ENCODE results near the gene ANKRD33B.

ANKRD33B gene

GRCh38 chr5:10653043-10653442, 89.2 kb downstream of the ANKRD33B start:
- Histone ChIP-seq H3K27me3 (ENCODE audit: control insufficient read depth, insufficient read depth, low read length) (no peaks in the 10 kb centered on the region), H3K27ac (ENCODE audit: low read depth, low read length) (no peak overlapping the region), H3K9me3 (ENCODE audit: control insufficient read depth, insufficient read depth, low read length) (no peaks in the 10 kb centered on the region), H3K36me3 (ENCODE audit: control insufficient read depth, insufficient read depth, low read length) (peaks cover 5% of the 10 kb centered on the region; the same call in 1 of the 2 replicates), H3K4me3 (ENCODE audit: low read depth, low read length) (no peak overlapping the region), H3K9ac (ENCODE audit: low read depth, low read length) (no peak overlapping the region), H3K4me1 (ENCODE audit: control insufficient read depth, insufficient read depth, low read length) (peaks cover 11% of the 10 kb centered on the region)

DNA sequence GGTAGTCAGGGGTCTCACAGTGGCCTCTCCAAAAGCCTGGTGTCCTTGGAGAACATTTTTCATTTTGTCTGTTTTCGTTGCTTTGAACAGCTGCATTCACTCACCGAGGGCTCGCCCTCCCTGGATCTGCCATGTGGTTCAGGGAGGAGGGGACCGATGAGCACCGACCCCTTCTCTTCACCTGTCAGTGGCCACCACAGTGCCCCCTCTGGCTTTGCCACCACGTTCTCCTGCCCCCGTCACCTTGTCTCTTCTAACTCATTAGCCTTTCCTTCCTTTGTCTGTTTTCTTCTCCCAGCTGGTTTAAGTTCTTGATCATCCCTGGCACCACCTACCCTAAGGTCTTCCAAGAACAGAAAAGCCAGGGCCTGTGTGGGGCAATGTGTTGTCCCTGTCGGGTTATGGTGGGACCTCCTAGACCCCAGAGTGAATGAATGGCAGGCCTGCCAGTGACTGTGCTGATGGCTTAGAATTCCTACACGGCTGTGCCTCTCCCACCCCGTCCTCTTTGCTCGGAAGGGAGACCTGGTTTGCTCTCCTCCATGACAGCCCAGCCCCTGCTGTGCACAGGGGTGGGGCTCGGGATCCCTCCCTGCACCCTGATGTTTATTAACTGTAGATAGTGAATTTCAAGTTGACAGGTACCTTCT, 90.0 kb downstream of the ANKRD33B start:
- H3K4me3 ChIP-seq (ENCODE audit: low read depth, low read length), result no peak overlapping the region
- H3K4me1 ChIP-seq (ENCODE audit: control insufficient read depth, insufficient read depth, low read length), result peaks cover 11% of the 10 kb centered on the region
- no peak overlapping the region for H3K9ac ChIP-seq (ENCODE audit: low read depth, low read length)
- no peak overlapping the region for H3K27ac ChIP-seq (ENCODE audit: low read depth, low read length)
- H3K27me3 ChIP-seq (ENCODE audit: control insufficient read depth, insufficient read depth, low read length), result no peaks in the 10 kb centered on the region
- H3K36me3 ChIP-seq (ENCODE audit: control insufficient read depth, insufficient read depth, low read length), result peaks cover 5% of the 10 kb centered on the region; the same call in 1 of the 2 replicates
- no peaks in the 10 kb centered on the region for H3K9me3 ChIP-seq (ENCODE audit: control insufficient read depth, insufficient read depth, low read length)

- H3K27ac ChIP-seq (ENCODE audit: low read depth, low read length), result no peak overlapping the region
- H3K27me3 ChIP-seq (ENCODE audit: control insufficient read depth, insufficient read depth, low read length), result no peaks in the 10 kb centered on the region
- H3K4me3 ChIP-seq (ENCODE audit: low read depth, low read length), result no peak overlapping the region
- no peaks in the 10 kb centered on the region for H3K9me3 ChIP-seq (ENCODE audit: control insufficient read depth, insufficient read depth, low read length)
- H3K36me3 ChIP-seq (ENCODE audit: control insufficient read depth, insufficient read depth, low read length), result peaks cover 5% of the 10 kb centered on the region; the same call in 1 of the 2 replicates
- H3K9ac ChIP-seq (ENCODE audit: low read depth, low read length), result no peak overlapping the region
- peaks cover 11% of the 10 kb centered on the region for H3K4me1 ChIP-seq (ENCODE audit: control insufficient read depth, insufficient read depth, low read length)
Measured at GRCh38 chr5:10654566-10654965, 90.7 kb downstream of the ANKRD33B start.

GRCh38 chr5:10655161-10655971, 91.5 kb downstream of the ANKRD33B start:
- H3K9me3 ChIP-seq (ENCODE audit: control insufficient read depth, insufficient read depth, low read length), result no peaks in the 10 kb centered on the region

GRCh38 chr5:10655972-10656830, 92.3 kb downstream of the ANKRD33B start:
- Histone ChIP-seq H3K27me3 (ENCODE audit: control insufficient read depth, insufficient read depth, low read length) (no peaks in the 10 kb centered on the region), H3K4me1 (ENCODE audit: control insufficient read depth, insufficient read depth, low read length) (peaks cover 11% of the 10 kb centered on the region), H3K36me3 (ENCODE audit: control insufficient read depth, insufficient read depth, low read length) (peaks cover 3% of the 10 kb centered on the region; the same call in 1 of the 2 replicates), H3K4me3 (ENCODE audit: low read depth, low read length) (no peak overlapping the region), H3K9ac (ENCODE audit: low read depth, low read length) (no peak overlapping the region), H3K27ac (ENCODE audit: low read depth, low read length) (no peak overlapping the region), H3K9me3 (ENCODE audit: control insufficient read depth, insufficient read depth, low read length) (no peaks in the 10 kb centered on the region)

More at GRCh38 chr5:10655161-10655971, 91.5 kb downstream of the ANKRD33B start:
- H3K27ac ChIP-seq (ENCODE audit: low read depth, low read length), result no peak overlapping the region
- H3K36me3 ChIP-seq (ENCODE audit: control insufficient read depth, insufficient read depth, low read length), result peaks cover 5% of the 10 kb centered on the region; the same call in 1 of the 2 replicates
- H3K4me3 ChIP-seq (ENCODE audit: low read depth, low read length), result no peak overlapping the region
- H3K9ac ChIP-seq (ENCODE audit: low read depth, low read length), result no peak overlapping the region
- peaks cover 11% of the 10 kb centered on the region for H3K4me1 ChIP-seq (ENCODE audit: control insufficient read depth, insufficient read depth, low read length)
- H3K27me3 ChIP-seq (ENCODE audit: control insufficient read depth, insufficient read depth, low read length), result no peaks in the 10 kb centered on the region

- Histone ChIP-seq H3K9ac (ENCODE audit: low read depth, low read length) (no peak overlapping the region), H3K4me3 (ENCODE audit: low read depth, low read length) (no peak overlapping the region), H3K27ac (ENCODE audit: low read depth, low read length) (no peak overlapping the region), H3K4me1 (ENCODE audit: control insufficient read depth, insufficient read depth, low read length) (peaks cover 11% of the 10 kb centered on the region), H3K36me3 (ENCODE audit: control insufficient read depth, insufficient read depth, low read length) (peaks cover 3% of the 10 kb centered on the region; the same call in 1 of the 2 replicates), H3K9me3 (ENCODE audit: control insufficient read depth, insufficient read depth, low read length) (no peaks in the 10 kb centered on the region), H3K27me3 (ENCODE audit: control insufficient read depth, insufficient read depth, low read length) (no peaks in the 10 kb centered on the region)
Measured at GRCh38 chr5:10658265-10658664, 94.4 kb downstream of the ANKRD33B start.

DNA sequence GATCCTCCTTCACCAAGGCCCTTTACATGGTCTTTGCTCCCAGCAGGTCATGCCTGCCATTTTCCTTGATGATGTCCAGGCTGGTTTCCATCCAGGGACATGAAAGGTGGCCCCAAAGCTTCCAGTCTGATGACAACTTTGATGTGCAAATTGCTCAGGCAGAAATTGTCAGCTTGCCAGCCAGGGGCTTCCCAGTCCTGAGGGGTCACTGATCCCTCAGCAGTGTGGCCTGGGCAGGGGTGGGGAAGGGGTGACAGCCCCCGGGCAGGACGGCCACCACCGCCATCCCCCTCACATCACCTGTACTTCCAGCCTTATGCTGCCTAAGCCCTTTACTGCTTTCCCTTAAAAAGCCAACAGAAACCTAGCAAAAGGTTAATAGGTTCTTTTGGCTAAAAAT, 96.3 kb downstream of the ANKRD33B start:
- Histone ChIP-seq H3K36me3 (ENCODE audit: control insufficient read depth, insufficient read depth, low read length) (no peaks in the 10 kb centered on the region), H3K9me3 (ENCODE audit: control insufficient read depth, insufficient read depth, low read length) (no peaks in the 10 kb centered on the region), H3K27ac (ENCODE audit: low read depth, low read length) (no peak overlapping the region), H3K4me1 (ENCODE audit: control insufficient read depth, insufficient read depth, low read length) (peaks cover 16% of the 10 kb centered on the region), H3K4me3 (ENCODE audit: low read depth, low read length) (no peak overlapping the region), H3K27me3 (ENCODE audit: control insufficient read depth, insufficient read depth, low read length) (no peaks in the 10 kb centered on the region), H3K9ac (ENCODE audit: low read depth, low read length) (no peak overlapping the region)

- Histone ChIP-seq H3K9ac (ENCODE audit: low read depth, low read length) (no peak overlapping the region), H3K27me3 (ENCODE audit: control insufficient read depth, insufficient read depth, low read length) (no peaks in the 10 kb centered on the region), H3K27ac (ENCODE audit: low read depth, low read length) (no peak overlapping the region), H3K4me3 (ENCODE audit: low read depth, low read length) (no peak overlapping the region), H3K36me3 (ENCODE audit: control insufficient read depth, insufficient read depth, low read length) (no peaks in the 10 kb centered on the region), H3K4me1 (ENCODE audit: control insufficient read depth, insufficient read depth, low read length) (peaks cover 10% of the 10 kb centered on the region), H3K9me3 (ENCODE audit: control insufficient read depth, insufficient read depth, low read length) (no peaks in the 10 kb centered on the region)
Measured at GRCh38 chr5:10660720-10661387, 97.0 kb downstream of the ANKRD33B start.

DNA sequence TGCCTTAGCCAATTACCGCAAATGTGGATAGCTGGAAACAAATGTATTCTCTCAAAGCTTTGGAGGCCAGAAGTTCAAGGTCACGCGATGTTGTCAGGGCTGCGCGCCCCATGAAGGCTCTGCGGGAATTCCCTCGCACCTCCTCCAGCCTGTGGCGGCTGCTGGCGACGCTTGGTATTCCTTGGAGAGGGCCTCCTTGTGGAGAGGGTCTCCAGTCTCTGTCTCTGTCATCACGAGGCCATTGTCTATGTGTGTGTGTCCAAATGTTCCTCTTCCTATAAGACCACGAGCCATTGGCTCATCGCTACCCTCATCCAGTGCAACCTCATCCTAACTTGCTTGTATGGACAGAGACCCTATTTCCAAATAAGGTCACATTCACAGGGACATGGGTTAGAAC, 97.5 kb downstream of the ANKRD33B start:
- Histone ChIP-seq H3K27ac (ENCODE audit: low read depth, low read length) (no peak overlapping the region), H3K36me3 (ENCODE audit: control insufficient read depth, insufficient read depth, low read length) (no peaks in the 10 kb centered on the region), H3K9me3 (ENCODE audit: control insufficient read depth, insufficient read depth, low read length) (no peaks in the 10 kb centered on the region), H3K9ac (ENCODE audit: low read depth, low read length) (no peak overlapping the region), H3K27me3 (ENCODE audit: control insufficient read depth, insufficient read depth, low read length) (no peaks in the 10 kb centered on the region), H3K4me3 (ENCODE audit: low read depth, low read length) (no peak overlapping the region), H3K4me1 (ENCODE audit: control insufficient read depth, insufficient read depth, low read length) (peaks cover 5% of the 10 kb centered on the region; the same call in 1 of the 2 replicates)

- H3K4me3 ChIP-seq (ENCODE audit: low read depth, low read length), result no peak overlapping the region
- H3K27ac ChIP-seq (ENCODE audit: low read depth, low read length), result no peak overlapping the region
- H3K4me1 ChIP-seq (ENCODE audit: control insufficient read depth, insufficient read depth, low read length), result peaks cover 5% of the 10 kb centered on the region; the same call in 1 of the 2 replicates
- H3K9me3 ChIP-seq (ENCODE audit: control insufficient read depth, insufficient read depth, low read length), result no peaks in the 10 kb centered on the region
- no peaks in the 10 kb centered on the region for H3K27me3 ChIP-seq (ENCODE audit: control insufficient read depth, insufficient read depth, low read length)
- H3K36me3 ChIP-seq (ENCODE audit: control insufficient read depth, insufficient read depth, low read length), result no peaks in the 10 kb centered on the region
- H3K9ac ChIP-seq (ENCODE audit: low read depth, low read length), result no peak overlapping the region
Measured at GRCh38 chr5:10662083-10662482, 98.2 kb downstream of the ANKRD33B start.

All from HUES48 (cell line).